ENCODE data around the gene SDCBP2. TPM values are rescaled to one million over a fixed set of nuclear protein-coding genes. Genes with fewer than 3 reads are reported as not detected.

SDCBP2 gene
- total RNA-seq, 2 donors from 2014 or later, result 2.9 to 3.9 TPM

DNA sequence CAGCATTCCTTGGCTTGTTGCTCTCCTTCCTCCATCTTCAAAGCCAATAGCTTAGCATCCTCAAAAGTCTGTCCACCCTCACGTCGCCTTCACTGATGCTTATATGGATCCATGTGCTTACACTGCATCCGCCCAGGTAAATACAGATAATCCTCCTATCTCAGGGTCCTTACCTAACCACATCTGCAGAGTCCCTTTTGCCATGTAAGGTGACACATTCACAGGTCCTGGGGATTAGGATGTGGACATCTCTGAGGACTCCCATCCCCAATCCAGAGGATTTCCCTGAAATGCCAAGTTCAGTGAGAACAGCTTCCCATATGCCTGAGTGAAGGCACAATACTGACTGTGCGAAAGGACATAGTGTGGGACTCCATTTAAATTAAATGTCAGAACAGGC is 38.5 kb upstream of the SDCBP2 start:
- Histone ChIP-seq H3K27ac (no peak overlapping the region), H3K9me3 (no peaks in the 10 kb centered on the region), H3K36me3 (peaks cover 30% of the 10 kb centered on the region), H3K4me1 (peaks cover 0 to 24% of the 10 kb centered on the region in 2 donors), H3K4me3 (no peak overlapping the region), H3K27me3 (no peaks in the 10 kb centered on the region)
- no peak for DNase-seq (ENCODE audit: low spot score)
- TF ChIP-seq, protein P1, sequence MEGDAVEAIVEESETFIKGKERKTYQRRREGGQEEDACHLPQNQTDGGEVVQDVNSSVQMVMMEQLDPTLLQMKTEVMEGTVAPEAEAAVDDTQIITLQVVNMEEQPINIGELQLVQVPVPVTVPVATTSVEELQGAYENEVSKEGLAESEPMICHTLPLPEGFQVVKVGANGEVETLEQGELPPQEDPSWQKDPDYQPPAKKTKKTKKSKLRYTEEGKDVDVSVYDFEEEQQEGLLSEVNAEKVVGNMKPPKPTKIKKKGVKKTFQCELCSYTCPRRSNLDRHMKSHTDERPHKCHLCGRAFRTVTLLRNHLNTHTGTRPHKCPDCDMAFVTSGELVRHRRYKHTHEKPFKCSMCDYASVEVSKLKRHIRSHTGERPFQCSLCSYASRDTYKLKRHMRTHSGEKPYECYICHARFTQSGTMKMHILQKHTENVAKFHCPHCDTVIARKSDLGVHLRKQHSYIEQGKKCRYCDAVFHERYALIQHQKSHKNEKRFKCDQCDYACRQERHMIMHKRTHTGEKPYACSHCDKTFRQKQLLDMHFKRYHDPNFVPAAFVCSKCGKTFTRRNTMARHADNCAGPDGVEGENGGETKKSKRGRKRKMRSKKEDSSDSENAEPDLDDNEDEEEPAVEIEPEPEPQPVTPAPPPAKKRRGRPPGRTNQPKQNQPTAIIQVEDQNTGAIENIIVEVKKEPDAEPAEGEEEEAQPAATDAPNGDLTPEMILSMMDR (IDR thresholded peaks at IDR 0.05), result no peak

DNA sequence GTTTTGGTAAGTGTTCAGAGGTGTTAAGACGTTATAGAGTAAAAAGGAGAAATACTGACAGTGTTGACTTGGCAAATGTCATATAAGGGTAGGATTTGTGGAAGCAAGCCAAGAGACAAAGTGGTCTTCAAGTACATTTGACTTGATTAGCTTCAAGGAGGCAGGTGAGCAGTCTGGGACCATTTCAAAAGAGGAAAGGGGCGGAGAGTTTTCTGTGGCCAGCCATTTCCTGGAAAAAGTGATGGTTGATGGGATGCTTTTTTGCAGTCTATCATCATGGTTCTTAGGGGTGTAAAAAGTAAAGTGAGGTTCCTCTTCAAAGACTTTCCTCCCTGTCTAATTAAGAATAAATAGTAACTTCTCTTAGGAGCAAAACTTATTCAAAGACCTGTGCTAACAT is 35.2 kb upstream of the SDCBP2 start:
- no peaks in the 10 kb centered on the region for H3K9me3 ChIP-seq
- peaks cover 0 to 5% of the 10 kb centered on the region in 2 donors for H3K4me1 ChIP-seq
- TF ChIP-seq, protein P1 (IDR thresholded peaks at IDR 0.05), result no peak
- no peak for DNase-seq (ENCODE audit: low spot score)
- H3K27ac ChIP-seq, result no peak overlapping the region
- no peaks in the 10 kb centered on the region for H3K27me3 ChIP-seq
- H3K4me3 ChIP-seq, result no peak overlapping the region
- H3K36me3 ChIP-seq, result peaks cover 29% of the 10 kb centered on the region

DNA sequence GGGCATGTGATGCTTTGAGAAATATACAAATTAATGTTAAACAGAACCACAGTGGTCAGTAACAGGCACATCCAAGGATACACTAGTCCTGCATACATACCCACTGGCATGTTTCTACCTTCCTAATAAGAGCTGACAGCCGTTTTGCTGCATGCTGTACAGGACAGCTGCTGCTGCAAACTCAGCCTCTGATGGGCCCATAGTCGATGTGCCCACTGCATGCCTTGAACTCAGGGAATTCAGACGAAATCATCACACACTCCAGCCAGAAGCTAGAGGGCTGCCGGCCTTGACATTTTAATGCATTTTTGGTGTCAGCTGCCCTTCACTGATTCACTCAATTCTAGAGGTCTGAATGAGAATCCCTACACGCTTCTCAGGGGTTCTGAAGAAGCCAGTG is 34.6 kb upstream of the SDCBP2 start:
- Histone ChIP-seq H3K4me3 (no peak overlapping the region), H3K27ac (no peak overlapping the region), H3K27me3 (no peaks in the 10 kb centered on the region), H3K4me1 (peaks cover 0 to under 1% of the 10 kb centered on the region in 2 donors), H3K36me3 (peaks cover 27% of the 10 kb centered on the region), H3K9me3 (no peaks in the 10 kb centered on the region)
- DNase-seq (ENCODE audit: low spot score), result no peak
- TF ChIP-seq, protein P1 (IDR thresholded peaks at IDR 0.05), result no peak

DNA sequence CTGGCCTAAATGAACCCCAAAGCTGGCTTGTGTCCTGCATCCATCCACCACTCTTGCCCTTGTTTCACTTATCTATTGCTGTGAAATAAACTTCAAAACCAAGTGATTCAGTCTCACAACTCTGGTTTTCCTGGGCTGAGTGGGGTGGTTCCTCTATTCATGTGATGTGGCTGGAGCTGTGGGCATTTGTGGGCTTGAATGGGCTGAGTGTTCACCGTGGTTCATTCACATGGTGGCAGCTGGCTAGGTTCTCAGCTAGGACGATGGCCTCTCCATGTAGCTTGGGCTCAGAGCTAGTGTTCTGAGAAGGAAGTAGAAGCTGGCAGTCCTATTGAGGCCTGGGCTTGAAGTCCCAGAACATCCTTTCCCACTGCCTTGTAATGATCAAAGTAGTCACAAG is 33.5 kb upstream of the SDCBP2 start:
- Histone ChIP-seq H3K4me1 (no peaks in the 10 kb centered on the region), H3K27ac (no peak overlapping the region), H3K36me3 (peaks cover 22% of the 10 kb centered on the region), H3K9me3 (no peaks in the 10 kb centered on the region), H3K27me3 (no peaks in the 10 kb centered on the region), H3K4me3 (no peak overlapping the region)
- TF ChIP-seq, protein P1 (IDR thresholded peaks at IDR 0.05), result no peak
- no peak for DNase-seq (ENCODE audit: low spot score)

DNA sequence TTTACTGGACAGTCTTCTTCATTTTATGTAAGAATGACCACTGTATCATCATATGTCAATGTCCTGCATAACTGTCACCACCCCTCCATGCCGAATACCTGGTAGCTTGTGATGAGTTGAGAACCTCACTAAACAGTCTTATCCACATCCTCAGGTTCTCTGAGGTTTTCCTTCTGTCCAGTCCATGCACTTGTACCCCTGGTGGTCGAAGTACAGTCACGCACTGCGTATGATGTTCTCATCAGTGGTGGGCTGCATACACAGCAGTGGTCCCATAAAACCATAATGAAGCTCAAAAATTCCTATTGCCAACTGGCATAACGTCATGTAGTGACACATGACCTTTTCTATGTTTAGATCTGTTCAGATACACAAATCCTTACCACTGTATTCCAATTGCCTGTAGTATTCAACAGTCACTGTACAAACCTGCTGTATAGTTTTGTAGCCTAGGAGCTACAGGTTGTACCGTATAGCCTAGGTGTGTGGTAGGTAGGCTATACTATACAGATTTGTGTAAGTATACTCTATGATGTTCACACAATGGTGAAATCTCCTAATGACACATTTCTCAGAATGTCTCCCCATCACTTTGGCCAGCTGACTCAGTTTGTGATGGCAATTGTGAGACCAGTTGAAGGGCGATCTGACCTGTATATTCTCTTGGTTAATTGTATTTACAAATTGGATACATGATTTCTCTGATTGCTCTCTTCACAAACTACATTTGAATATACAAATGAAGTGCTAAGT is 31.3 kb upstream of the SDCBP2 start:
- Histone ChIP-seq H3K27me3 (no peaks in the 10 kb centered on the region), H3K36me3 (peaks cover 18% of the 10 kb centered on the region), H3K4me3 (no peak overlapping the region), H3K4me1 (no peaks in the 10 kb centered on the region), H3K9me3 (no peaks in the 10 kb centered on the region), H3K27ac (no peak overlapping the region)
- TF ChIP-seq, protein P1 (IDR thresholded peaks at IDR 0.05), result no peak
- DNase-seq (ENCODE audit: low spot score), result no peak

Data from right atrium auricular region (tissue), 2 donors.